Measurements from ENCODE around the gene CA10. TPM values are rescaled to one million over a fixed set of nuclear protein-coding genes. Genes with fewer than 3 reads are reported as not detected.

Gene CA10
- total RNA-seq, 1 donor from 2014 or later = 2.0 TPM

GRCh38 chr17:51907041-51907440 is 251.5 kb downstream of the CA10 start:
- Histone ChIP-seq H3K4me1 (no peaks in the 10 kb centered on the region), H3K27ac (no peak overlapping the region), H3K4me3 (no peak overlapping the region), H3K9me3 (no peaks in the 10 kb centered on the region), H3K36me3 (no peaks in the 10 kb centered on the region), H3K27me3 (no peaks in the 10 kb centered on the region)
- no peak for DNase-seq (ENCODE audit: extremely low spot score in 2 of 2)
- intact Hi-C loops (cut with DNase I) = loop anchor here (10.0 kb wide), 1 partner anchor 198 kb away; no protein-coding TSS in a partner anchor
- TF ChIP-seq CTCF (IDR thresholded peaks at IDR 0.05) (no peak), POLR2AphosphoS5 (IDR thresholded peaks at IDR 0.05; ENCODE audit: insufficient read depth in 1 of 2, low read depth in 1 of 2) (no peak), POLR2A (IDR thresholded peaks at IDR 0.05) (no peak)

- TF ChIP-seq POLR2A (IDR thresholded peaks at IDR 0.05) = no peak
Measured at GRCh38 chr17:51904379-51904778, 254.1 kb downstream of the CA10 start.

GRCh38 chr17:51901242-51901641 is 257.3 kb downstream of the CA10 start:
- H3K4me3 ChIP-seq = no peak overlapping the region
- no peaks in the 10 kb centered on the region for H3K36me3 ChIP-seq
- no peak for DNase-seq (ENCODE audit: extremely low spot score in 2 of 2)
- no peaks in the 10 kb centered on the region for H3K27me3 ChIP-seq
- intact Hi-C loops (cut with DNase I) = loop anchor here (10.0 kb wide), 1 partner anchor 204 kb away; no protein-coding TSS in a partner anchor
- no peaks in the 10 kb centered on the region for H3K9me3 ChIP-seq
- H3K27ac ChIP-seq = no peak overlapping the region
- H3K4me1 ChIP-seq = no peaks in the 10 kb centered on the region
- TF ChIP-seq POLR2A (IDR thresholded peaks at IDR 0.05) = no peak
- TF ChIP-seq POLR2AphosphoS5 (IDR thresholded peaks at IDR 0.05; ENCODE audit: insufficient read depth in 1 of 2, low read depth in 1 of 2) = no peak
- TF ChIP-seq CTCF (IDR thresholded peaks at IDR 0.05) = no peak

More at GRCh38 chr17:51904379-51904778, 254.1 kb downstream of the CA10 start:
- Histone ChIP-seq H3K27ac (no peak overlapping the region), H3K27me3 (no peaks in the 10 kb centered on the region), H3K4me1 (no peaks in the 10 kb centered on the region), H3K36me3 (no peaks in the 10 kb centered on the region), H3K4me3 (no peak overlapping the region), H3K9me3 (no peaks in the 10 kb centered on the region)
- intact Hi-C loops (cut with DNase I) = loop anchor here (10.0 kb wide), 1 partner anchor 200 kb away; no protein-coding TSS in a partner anchor
- no peak for DNase-seq (ENCODE audit: extremely low spot score in 2 of 2)

GRCh38 chr17:51891936-51892335 is 266.6 kb downstream of the CA10 start:
- H3K27ac ChIP-seq = no peak overlapping the region
- intact Hi-C loops (cut with DNase I) = no loop called here
- H3K36me3 ChIP-seq = no peaks in the 10 kb centered on the region
- no peaks in the 10 kb centered on the region for H3K9me3 ChIP-seq
- no peak for DNase-seq (ENCODE audit: extremely low spot score in 2 of 2)
- no peaks in the 10 kb centered on the region for H3K27me3 ChIP-seq
- TF ChIP-seq CTCF (IDR thresholded peaks at IDR 0.05) (no peak), POLR2AphosphoS5 (IDR thresholded peaks at IDR 0.05; ENCODE audit: insufficient read depth in 1 of 2, low read depth in 1 of 2) (no peak), POLR2A (IDR thresholded peaks at IDR 0.05) (no peak)
- H3K4me1 ChIP-seq = no peaks in the 10 kb centered on the region
- no peak overlapping the region for H3K4me3 ChIP-seq

GRCh38 chr17:51890710-51891109 is 267.8 kb downstream of the CA10 start:
- DNase-seq (ENCODE audit: extremely low spot score in 2 of 2) = no peak
- Histone ChIP-seq H3K9me3 (no peaks in the 10 kb centered on the region), H3K27ac (no peak overlapping the region), H3K27me3 (no peaks in the 10 kb centered on the region), H3K36me3 (no peaks in the 10 kb centered on the region), H3K4me3 (no peak overlapping the region), H3K4me1 (no peaks in the 10 kb centered on the region)
- intact Hi-C loops (cut with DNase I) = no loop called here
- no peak for TF ChIP-seq CTCF (IDR thresholded peaks at IDR 0.05)
- TF ChIP-seq POLR2AphosphoS5 (IDR thresholded peaks at IDR 0.05; ENCODE audit: insufficient read depth in 1 of 2, low read depth in 1 of 2) = no peak
- no peak for TF ChIP-seq POLR2A (IDR thresholded peaks at IDR 0.05)

Data from vagina (tissue), 2 donors.